PC-9 (cell line): ENCODE results near the gene CLINT1. TPM values are rescaled to one million over a fixed set of nuclear protein-coding genes. Genes with fewer than 3 reads are reported as not detected.
A peak's percentile ranks its signal among the peaks of the same experiment; 100 is the strongest.

Source experiments
- BruUV-seq: library from RNA; stranded (reverse); fragments of 400-500 nt; replicated peaks from 2 replicates; lab custom pipeline; 2021; lab: Mats Ljungman, UMichigan
- CTCF ChIA-PET: fragments of 300-600 bp; sonication (Branson Sonifier 250); formaldehyde crosslinking; loops from one replicate; lab custom pipeline; 2022; ENCODE audit warnings: antibody characterized with exemption; lab: Charles Lee
- POLR2A ChIA-PET: fragments of 300-600 bp; sonication (Branson Sonifier 250); formaldehyde crosslinking; loops from one replicate; lab custom pipeline; 2022; ENCODE audit warnings: antibody characterized with exemption; ENCODE audit not compliant: unreplicated experiment; lab: Charles Lee
- DNase-seq, 2 experiments: peaks; one replicate each; pipeline versions ENCODE4 v3.0.0 to v3.0.0-alpha.2; 2015 to 2022; ENCODE audit warnings: mixed read lengths in 1 of 2
- H2AFZ ChIP-seq: fragments of 200-600 bp; sonication (generic); 2 replicates; pipeline ENCODE4 v1.8.1; 2017; ENCODE audit warnings: antibody characterized with exemption
- H3F3A ChIP-seq: fragments of 200-600 bp; sonication (generic); 2 replicates; pipeline ENCODE4 v1.8.1; 2017; ENCODE audit warnings: antibody characterized with exemption, mild to moderate bottlenecking, low read depth; ENCODE audit not compliant: insufficient read depth
- H3K27ac ChIP-seq: fragments of 200-600 bp; sonication (generic); 2 replicates; pipeline ENCODE4 v1.6.1; 2016; ENCODE audit warnings: mixed run types
- H3K27me3 ChIP-seq: fragments of 200-600 bp; sonication (generic); 2 replicates; pipeline ENCODE4 v1.6.1; 2016; ENCODE audit warnings: low read depth, mixed run types; ENCODE audit not compliant: insufficient read depth
- H3K36me3 ChIP-seq: fragments of 200-600 bp; sonication (generic); 2 replicates; pipeline ENCODE4 v1.6.1; 2016; ENCODE audit warnings: low read depth, mixed run types
- H3K4me1 ChIP-seq: fragments of 200-600 bp; sonication (generic); replicated peaks from 2 replicates; pipeline ENCODE4 v1.6.1; 2016; ENCODE audit warnings: mixed run types; ENCODE audit not compliant: insufficient read depth
- H3K4me2 ChIP-seq: fragments of 200-600 bp; sonication (generic); 2 replicates; pipeline ENCODE4 v1.6.1; 2017; ENCODE audit warnings: mixed run types
- H3K4me3 ChIP-seq: fragments of 200-600 bp; sonication (generic); 2 replicates; pipeline ENCODE4 v1.6.1; 2016; ENCODE audit warnings: mixed run types
- H3K79me2 ChIP-seq: fragments of 200-600 bp; sonication (generic); 2 replicates; pipeline ENCODE4 v1.6.1; 2017; ENCODE audit warnings: low read depth, mixed run types
- H3K9me2 ChIP-seq: fragments of 200-600 bp; sonication (generic); 2 replicates; pipeline ENCODE4 v1.8.1; 2017; ENCODE audit warnings: mild to moderate bottlenecking; ENCODE audit not compliant: insufficient read depth
- H3K9me3 ChIP-seq: fragments of 200-600 bp; sonication (generic); 2 replicates; pipeline ENCODE4 v1.8.1; 2016; ENCODE audit warnings: low read depth; ENCODE audit not compliant: insufficient read depth
- H4K20me1 ChIP-seq: fragments of 200-600 bp; sonication (generic); 2 replicates; pipeline ENCODE4 v1.8.1; 2017; ENCODE audit not compliant: insufficient read depth
- CTCF ChIP-seq: fragments of 200-600 bp; sonication (generic); conservative IDR thresholded peaks from 2 replicates; pipeline ENCODE4 v1.6.1; 2017; ENCODE audit warnings: mixed run types, antibody characterized with exemption, mild to moderate bottlenecking, moderate library complexity
- EZH2 ChIP-seq: fragments of 200-600 bp; sonication (generic); IDR thresholded peaks from 2 replicates; pipeline ENCODE4 v1.8.0; 2017; ENCODE audit warnings: antibody characterized with exemption, low read depth
- intact Hi-C: fragments of 100-400 bp; cut with micrococcal nuclease; formaldehyde crosslinking; loops from one replicate; pipeline ENCODE4 v1.10.0; 2022; ENCODE audit not compliant: unreplicated experiment
- total RNA-seq: library from RNA; stranded (reverse); gene quantifications from 2 replicates; pipeline ENCODE4 v1.2.3, GENCODE V29; 2021

Gene CLINT1
- total RNA-seq, 1 experiment from 2014 or later = 95.8 TPM

- BruUV-seq = no TSS peak
- H3K4me3 ChIP-seq = no peak overlapping the region
- H3K27ac ChIP-seq = no peak overlapping the region
- no peaks in the 10 kb centered on the region for H3K4me1 ChIP-seq
- no peaks in the 10 kb centered on the region for H3K9me3 ChIP-seq
- no peaks in the 10 kb centered on the region for H3K9me2 ChIP-seq
- DNase-seq = no peak
- H3F3A ChIP-seq = peaks cover 24% of the 10 kb centered on the region
- H3K36me3 ChIP-seq = peaks cover 29% of the 10 kb centered on the region
- intact Hi-C loops = loop anchor here (2.0 to 5.0 kb wide), 2 partner anchors 177 to 1315 kb away; no protein-coding TSS in a partner anchor
- H3K27me3 ChIP-seq = no peaks in the 10 kb centered on the region
- peaks cover 76% of the 10 kb centered on the region for H4K20me1 ChIP-seq
- POLR2A ChIA-PET = no interaction called here
- no peak overlapping the region for H2AFZ ChIP-seq
- TF ChIP-seq EZH2 (no peak), CTCF (no peak)
- CTCF ChIA-PET = interaction anchor here (0.6 to 1.6 kb wide), 2 partner anchors 132 to 151 kb away, joined by 4 read pairs; no protein-coding TSS in a partner anchor
- no peak overlapping the region for H3K4me2 ChIP-seq
- peaks cover 53% of the 10 kb centered on the region for H3K79me2 ChIP-seq
Measured at GRCh38 chr5:157817387-157817702, 41.6 kb downstream of the CLINT1 start.

GRCh38 chr5:157816682-157817386, 42.1 kb downstream of the CLINT1 start:
- Histone ChIP-seq H2AFZ (no peak overlapping the region), H3K27ac (no peak overlapping the region), H3F3A (peaks cover 24% of the 10 kb centered on the region), H3K36me3 (peaks cover 31% of the 10 kb centered on the region), H3K4me3 (no peak overlapping the region), H3K9me3 (no peaks in the 10 kb centered on the region), H3K79me2 (peaks cover 48% of the 10 kb centered on the region), H4K20me1 (peaks cover 73% of the 10 kb centered on the region), H3K4me2 (no peak overlapping the region), H3K27me3 (no peaks in the 10 kb centered on the region), H3K9me2 (no peaks in the 10 kb centered on the region), H3K4me1 (no peaks in the 10 kb centered on the region)
- intact Hi-C loops = loop anchor here (1.0 to 5.0 kb wide), 3 partner anchors 131 to 1315 kb away; no protein-coding TSS in a partner anchor
- DNase-seq = no peak
- CTCF ChIA-PET = interaction anchor here (0.5 to 1.6 kb wide), 3 partner anchors 44 to 151 kb away, joined by 4 read pairs; no protein-coding TSS in a partner anchor
- POLR2A ChIA-PET = no interaction called here
- TF ChIP-seq EZH2 (no peak), CTCF (peak; percentile 72)
- BruUV-seq = no TSS peak

GRCh38 chr5:157812086-157812485, 46.9 kb downstream of the CLINT1 start:
- CTCF ChIA-PET = interaction anchor here (0.6 kb wide), 1 partner anchor 19 kb away, joined by 3 read pairs; no protein-coding TSS in a partner anchor
- intact Hi-C loops = no loop called here
- Histone ChIP-seq H2AFZ (no peak overlapping the region), H3K4me2 (no peak overlapping the region), H3K9me3 (no peaks in the 10 kb centered on the region), H3F3A (peaks cover 15% of the 10 kb centered on the region), H4K20me1 (peaks cover 51% of the 10 kb centered on the region), H3K9me2 (no peaks in the 10 kb centered on the region), H3K79me2 (peaks cover 3% of the 10 kb centered on the region; the same call in 1 of the 2 replicates), H3K4me1 (no peaks in the 10 kb centered on the region), H3K27ac (no peak overlapping the region), H3K27me3 (no peaks in the 10 kb centered on the region), H3K4me3 (no peak overlapping the region), H3K36me3 (peaks cover 60% of the 10 kb centered on the region)
- no TSS peak for BruUV-seq
- no peak for DNase-seq
- TF ChIP-seq EZH2 = no peak
- POLR2A ChIA-PET = no interaction called here
